ENCODE measurements around the gene TH.

TH gene

DNA sequence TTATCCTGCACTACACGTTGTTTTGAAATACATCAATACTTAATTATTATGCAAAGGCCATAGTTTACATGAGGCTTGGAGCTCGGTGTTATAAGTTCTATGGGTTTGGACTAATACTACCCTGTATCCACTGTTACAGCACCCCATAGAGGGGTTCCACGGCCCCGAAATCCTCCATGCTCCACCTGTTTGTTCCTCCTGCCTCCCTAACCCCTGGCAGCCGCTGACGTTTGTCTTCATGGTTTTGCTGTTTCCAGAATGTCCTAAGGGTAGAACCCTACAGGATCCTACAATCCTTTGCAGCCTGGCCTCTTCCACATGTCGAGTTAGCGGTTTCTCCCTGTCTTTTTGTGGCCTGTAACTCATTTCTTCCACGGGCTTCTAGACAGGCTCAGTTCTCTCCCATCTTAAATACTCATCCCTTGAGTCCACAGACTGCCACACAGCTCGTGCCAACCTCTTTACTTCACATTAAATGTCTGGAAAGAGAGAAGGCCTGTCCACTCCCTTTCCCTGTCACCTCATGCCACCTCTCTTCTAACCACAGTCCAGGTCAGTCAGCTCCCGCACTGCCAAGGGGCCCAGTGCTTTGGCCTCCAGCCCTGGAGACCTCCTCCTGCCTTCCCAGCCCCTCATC is 42.4 kb upstream of the TH start:
- H3K9me3 ChIP-seq (replicated peaks; ENCODE audit: low read length) = no peaks in the 10 kb centered on the region
- no peak overlapping the region for H3K9ac ChIP-seq (ENCODE audit: low read depth, low read length)
- H3K27me3 ChIP-seq (ENCODE audit: control insufficient read depth, insufficient read depth, low read length) = peaks cover 69% of the 10 kb centered on the region
- H3K4me3 ChIP-seq (ENCODE audit: low read length) = no peak overlapping the region
- H3K4me2 ChIP-seq (ENCODE audit: low read length) = no peak overlapping the region
- H3K36me3 ChIP-seq (ENCODE audit: insufficient read depth, low read length) = no peaks in the 10 kb centered on the region
- no peaks in the 10 kb centered on the region for H3K4me1 ChIP-seq (ENCODE audit: control insufficient read depth, insufficient read depth, low read length)

GRCh38 chr11:2213384-2213842 is 41.8 kb upstream of the TH start:
- H3K27me3 ChIP-seq (ENCODE audit: control insufficient read depth, insufficient read depth, low read length) = peaks cover 68% of the 10 kb centered on the region
- no peaks in the 10 kb centered on the region for H3K9me3 ChIP-seq (replicated peaks; ENCODE audit: low read length)
- H3K36me3 ChIP-seq (ENCODE audit: insufficient read depth, low read length) = no peaks in the 10 kb centered on the region
- no peak overlapping the region for H3K9ac ChIP-seq (ENCODE audit: low read depth, low read length)
- H3K4me2 ChIP-seq (ENCODE audit: low read length) = no peak overlapping the region
- no peak overlapping the region for H3K4me3 ChIP-seq (ENCODE audit: low read length)
- H3K4me1 ChIP-seq (ENCODE audit: control insufficient read depth, insufficient read depth, low read length) = no peaks in the 10 kb centered on the region

DNA sequence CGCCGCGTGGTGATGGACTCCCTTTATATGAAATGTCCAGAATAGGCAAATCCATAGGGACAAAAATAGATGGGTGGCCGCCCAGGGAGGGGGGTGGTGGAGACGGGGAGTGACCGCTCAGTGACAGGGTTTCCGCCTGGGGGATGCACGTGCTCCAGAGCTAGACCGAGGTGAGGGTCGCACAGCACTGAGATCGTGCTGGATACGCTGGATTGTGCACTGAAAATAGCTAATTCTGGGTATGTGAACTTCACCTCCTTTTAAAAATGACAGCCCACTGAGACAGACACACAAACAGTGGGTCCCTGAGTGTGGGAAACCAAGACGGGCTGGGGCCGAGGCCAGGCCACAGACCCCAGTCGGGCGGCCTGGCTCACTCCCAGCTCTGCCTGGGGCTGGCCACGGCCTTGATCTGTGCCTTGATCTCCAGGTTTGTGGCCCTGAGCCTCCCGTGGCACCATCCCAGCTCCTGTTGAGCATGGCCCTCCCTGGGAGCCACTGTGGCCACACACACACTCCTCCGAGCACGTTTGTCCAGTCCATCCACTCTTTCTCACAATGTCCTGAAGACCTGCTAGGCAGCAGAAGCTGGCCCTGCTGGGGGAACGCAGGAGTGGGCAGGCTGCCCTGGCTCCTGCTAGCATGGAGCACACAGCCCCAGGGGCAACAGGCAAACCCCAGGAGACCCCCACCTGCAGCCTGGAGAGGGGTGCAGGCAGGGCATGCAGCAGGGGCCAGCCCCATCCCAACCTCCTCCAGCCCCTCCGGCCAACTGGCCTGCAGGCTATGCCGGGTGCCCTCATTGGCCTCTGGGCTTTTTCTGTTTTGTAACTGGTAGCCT is 41.0 kb upstream of the TH start:
- H3K9me3 ChIP-seq (replicated peaks; ENCODE audit: low read length) = no peaks in the 10 kb centered on the region
- no peaks in the 10 kb centered on the region for H3K36me3 ChIP-seq (ENCODE audit: insufficient read depth, low read length)
- no peak overlapping the region for H3K4me3 ChIP-seq (ENCODE audit: low read length)
- H3K4me2 ChIP-seq (ENCODE audit: low read length) = no peak overlapping the region
- H3K27me3 ChIP-seq (ENCODE audit: control insufficient read depth, insufficient read depth, low read length) = peaks cover 67% of the 10 kb centered on the region
- no peak overlapping the region for H3K9ac ChIP-seq (ENCODE audit: low read depth, low read length)
- H3K4me1 ChIP-seq (ENCODE audit: control insufficient read depth, insufficient read depth, low read length) = no peaks in the 10 kb centered on the region

GRCh38 chr11:2211113-2211971 is 39.7 kb upstream of the TH start:
- no peaks in the 10 kb centered on the region for H3K9me3 ChIP-seq (replicated peaks; ENCODE audit: low read length)
- H3K4me1 ChIP-seq (ENCODE audit: control insufficient read depth, insufficient read depth, low read length) = no peaks in the 10 kb centered on the region
- peaks cover 61% of the 10 kb centered on the region for H3K27me3 ChIP-seq (ENCODE audit: control insufficient read depth, insufficient read depth, low read length)
- no peaks in the 10 kb centered on the region for H3K36me3 ChIP-seq (ENCODE audit: insufficient read depth, low read length)
- H3K4me2 ChIP-seq (ENCODE audit: low read length) = no peak overlapping the region
- H3K4me3 ChIP-seq (ENCODE audit: low read length) = no peak overlapping the region
- no peak overlapping the region for H3K9ac ChIP-seq (ENCODE audit: low read depth, low read length)

DNA sequence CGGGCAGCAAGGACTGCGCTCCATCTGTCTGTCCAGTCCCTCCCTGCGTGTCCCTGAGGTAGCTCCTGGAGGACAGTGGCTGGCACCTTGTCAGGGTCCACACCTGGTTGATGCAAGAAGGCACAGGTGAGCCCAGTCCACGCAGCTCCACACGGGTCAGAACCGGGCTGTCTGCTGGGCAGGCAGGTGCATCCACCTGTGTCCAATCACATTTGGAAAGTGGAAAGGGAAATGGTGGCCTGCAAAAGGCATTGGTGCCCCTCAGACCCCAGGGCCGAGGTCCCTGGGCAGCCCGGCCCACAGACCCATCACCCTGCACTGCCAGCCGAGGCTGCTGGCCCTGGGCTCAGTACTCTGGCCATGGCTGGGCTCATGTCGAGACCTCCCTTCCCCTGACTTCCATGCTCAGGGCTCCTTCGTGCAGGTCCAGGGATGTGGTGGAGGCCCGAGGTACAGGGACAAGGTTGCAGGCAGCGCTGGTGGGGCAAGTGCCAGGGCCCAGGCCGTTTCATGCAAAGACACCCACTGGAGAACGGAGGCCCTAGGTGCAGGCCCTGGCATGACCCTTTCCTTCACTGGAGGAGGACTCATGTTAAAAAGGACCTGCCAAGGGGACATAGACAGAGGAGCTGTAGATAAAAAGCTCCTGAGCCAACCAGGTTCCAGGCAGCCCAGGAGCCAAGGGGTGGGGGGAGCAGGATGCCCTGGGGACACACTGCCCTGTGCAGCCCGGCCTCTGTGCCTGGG is 38.9 kb upstream of the TH start:
- Histone ChIP-seq H3K9ac (ENCODE audit: low read depth, low read length) (no peak overlapping the region), H3K4me1 (ENCODE audit: control insufficient read depth, insufficient read depth, low read length) (no peaks in the 10 kb centered on the region), H3K9me3 (replicated peaks; ENCODE audit: low read length) (no peaks in the 10 kb centered on the region), H3K4me2 (ENCODE audit: low read length) (no peak overlapping the region), H3K36me3 (ENCODE audit: insufficient read depth, low read length) (no peaks in the 10 kb centered on the region), H3K27me3 (ENCODE audit: control insufficient read depth, insufficient read depth, low read length) (peaks cover 60% of the 10 kb centered on the region), H3K4me3 (ENCODE audit: low read length) (no peak overlapping the region)

GRCh38 chr11:2209900-2210321 is 38.3 kb upstream of the TH start:
- no peak overlapping the region for H3K4me3 ChIP-seq (ENCODE audit: low read length)
- no peaks in the 10 kb centered on the region for H3K4me1 ChIP-seq (ENCODE audit: control insufficient read depth, insufficient read depth, low read length)
- no peak overlapping the region for H3K4me2 ChIP-seq (ENCODE audit: low read length)
- H3K9ac ChIP-seq (ENCODE audit: low read depth, low read length) = no peak overlapping the region
- no peaks in the 10 kb centered on the region for H3K36me3 ChIP-seq (ENCODE audit: insufficient read depth, low read length)
- no peaks in the 10 kb centered on the region for H3K9me3 ChIP-seq (replicated peaks; ENCODE audit: low read length)
- peaks cover 58% of the 10 kb centered on the region for H3K27me3 ChIP-seq (ENCODE audit: control insufficient read depth, insufficient read depth, low read length)

DNA sequence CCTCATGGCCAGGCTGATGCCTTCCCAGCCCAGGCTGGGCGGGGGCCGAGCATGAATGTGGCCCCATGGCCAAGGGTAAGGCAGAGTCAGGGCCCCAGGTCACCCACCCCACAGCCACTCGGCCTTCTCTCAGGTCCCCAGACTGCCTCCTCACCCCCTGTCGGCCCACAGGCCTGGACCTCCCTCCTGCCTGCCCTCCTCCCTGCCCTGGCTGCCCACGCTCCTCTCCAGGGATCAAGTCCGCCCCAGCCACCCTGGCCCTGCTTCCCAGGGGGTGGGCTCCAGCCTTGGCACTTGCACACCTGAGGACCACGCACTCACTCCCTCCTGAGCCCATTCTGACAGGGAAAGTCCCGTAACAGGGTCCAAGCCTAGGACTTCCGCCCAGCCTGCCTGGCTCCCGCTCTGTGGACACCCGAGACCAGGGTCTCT is 37.8 kb upstream of the TH start:
- no peak overlapping the region for H3K9ac ChIP-seq (ENCODE audit: low read depth, low read length)
- no peaks in the 10 kb centered on the region for H3K9me3 ChIP-seq (replicated peaks; ENCODE audit: low read length)
- H3K4me3 ChIP-seq (ENCODE audit: low read length) = no peak overlapping the region
- H3K4me1 ChIP-seq (ENCODE audit: control insufficient read depth, insufficient read depth, low read length) = no peaks in the 10 kb centered on the region
- H3K36me3 ChIP-seq (ENCODE audit: insufficient read depth, low read length) = no peaks in the 10 kb centered on the region
- peaks cover 55% of the 10 kb centered on the region for H3K27me3 ChIP-seq (ENCODE audit: control insufficient read depth, insufficient read depth, low read length)
- H3K4me2 ChIP-seq (ENCODE audit: low read length) = no peak overlapping the region

DNA sequence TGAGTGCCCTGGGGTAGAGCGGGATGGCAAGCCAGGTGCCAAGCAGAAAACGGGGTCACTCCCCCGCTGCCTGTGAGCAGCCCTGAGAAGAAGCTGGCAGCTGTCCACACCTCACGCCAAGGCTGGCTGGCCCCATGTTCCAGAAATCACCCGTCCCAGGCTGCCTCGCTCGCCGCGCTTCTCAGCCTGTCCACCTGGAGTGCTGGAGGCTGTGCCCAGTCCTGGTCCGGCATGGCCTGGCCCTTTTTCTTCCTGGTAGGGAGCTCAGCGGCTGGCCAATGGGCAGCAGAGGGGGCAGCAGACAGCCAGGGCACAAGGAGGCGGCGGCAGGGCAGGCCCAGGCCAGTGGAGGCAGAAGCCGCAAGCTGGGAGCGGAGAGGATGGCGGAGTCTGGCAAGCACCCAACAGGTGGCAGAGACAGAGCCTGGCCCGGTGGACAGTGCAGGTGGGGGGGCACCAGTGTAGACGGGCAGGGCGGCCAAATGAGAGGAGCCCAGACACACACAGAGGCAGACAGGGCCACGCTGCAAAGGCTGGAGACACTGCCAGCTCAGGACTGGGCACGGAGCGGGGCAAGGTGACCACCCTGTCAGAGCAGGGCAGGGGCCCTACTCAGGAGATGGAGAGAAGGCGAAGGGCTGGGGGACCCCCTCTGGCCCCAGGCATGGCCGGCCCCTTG is 37.2 kb upstream of the TH start:
- Histone ChIP-seq H3K27me3 (ENCODE audit: control insufficient read depth, insufficient read depth, low read length) (peaks cover 50% of the 10 kb centered on the region), H3K9me3 (replicated peaks; ENCODE audit: low read length) (no peaks in the 10 kb centered on the region), H3K4me3 (ENCODE audit: low read length) (no peak overlapping the region), H3K4me1 (ENCODE audit: control insufficient read depth, insufficient read depth, low read length) (no peaks in the 10 kb centered on the region), H3K9ac (ENCODE audit: low read depth, low read length) (no peak overlapping the region), H3K4me2 (ENCODE audit: low read length) (no peak overlapping the region), H3K36me3 (ENCODE audit: insufficient read depth, low read length) (no peaks in the 10 kb centered on the region)

DNA sequence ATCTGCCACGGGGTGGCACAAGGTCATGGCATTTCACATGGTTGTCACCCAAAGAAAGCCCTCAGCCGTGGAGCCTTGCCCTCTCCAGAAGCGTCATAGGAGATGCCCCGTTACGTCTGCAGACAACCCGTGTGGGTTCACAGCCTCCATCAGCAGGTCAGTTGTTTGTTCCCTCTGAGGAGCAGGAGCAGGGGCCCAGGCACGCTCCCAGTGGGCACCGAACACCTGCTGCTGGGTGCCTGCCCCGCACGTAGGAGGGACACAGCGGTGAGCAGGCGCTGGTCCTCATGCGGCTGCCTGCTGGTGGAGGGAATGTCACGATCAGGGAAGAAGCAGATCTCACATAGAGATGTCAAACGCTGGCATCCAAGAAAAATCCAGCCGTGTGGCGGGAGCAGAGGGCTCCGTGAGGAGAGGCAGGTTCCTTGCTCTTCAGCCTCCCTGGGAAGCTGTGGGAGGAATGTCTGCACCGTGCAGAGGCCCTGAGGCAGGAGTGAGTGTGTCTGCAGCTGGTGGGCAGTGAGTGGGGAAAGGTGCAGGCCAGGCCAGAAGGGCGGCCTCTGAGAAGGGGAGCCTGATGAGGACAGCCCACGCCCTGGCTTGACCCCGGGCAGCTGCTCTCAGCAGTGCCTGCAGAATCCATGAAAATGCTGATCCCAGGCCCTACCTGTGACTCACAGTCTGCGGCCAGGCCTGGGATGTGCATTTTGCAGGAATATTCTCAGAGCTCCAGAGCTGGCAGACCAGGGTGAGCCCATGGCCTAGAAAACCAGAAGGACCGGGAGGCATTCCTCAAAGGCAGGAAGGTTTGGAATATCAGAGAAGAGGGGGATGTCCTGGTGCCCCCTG is 36.4 kb upstream of the TH start:
- Histone ChIP-seq H3K4me1 (ENCODE audit: control insufficient read depth, insufficient read depth, low read length) (no peaks in the 10 kb centered on the region), H3K9ac (ENCODE audit: low read depth, low read length) (no peak overlapping the region)

GRCh38 chr11:2207212-2207611 is 35.6 kb upstream of the TH start:
- no peak overlapping the region for H3K4me3 ChIP-seq (ENCODE audit: low read length)
- no peak overlapping the region for H3K4me2 ChIP-seq (ENCODE audit: low read length)
- H3K36me3 ChIP-seq (ENCODE audit: insufficient read depth, low read length) = no peaks in the 10 kb centered on the region
- no peaks in the 10 kb centered on the region for H3K4me1 ChIP-seq (ENCODE audit: control insufficient read depth, insufficient read depth, low read length)
- no peaks in the 10 kb centered on the region for H3K9me3 ChIP-seq (replicated peaks; ENCODE audit: low read length)
- H3K9ac ChIP-seq (ENCODE audit: low read depth, low read length) = no peak overlapping the region
- peaks cover 38% of the 10 kb centered on the region for H3K27me3 ChIP-seq (ENCODE audit: control insufficient read depth, insufficient read depth, low read length)

More for the DNA sequence above, 36.4 kb upstream of the TH start:
- Histone ChIP-seq H3K4me2 (ENCODE audit: low read length) (no peak overlapping the region), H3K4me3 (ENCODE audit: low read length) (no peak overlapping the region), H3K9me3 (replicated peaks; ENCODE audit: low read length) (no peaks in the 10 kb centered on the region), H3K27me3 (ENCODE audit: control insufficient read depth, insufficient read depth, low read length) (peaks cover 43% of the 10 kb centered on the region), H3K36me3 (ENCODE audit: insufficient read depth, low read length) (no peaks in the 10 kb centered on the region)
